MV-4-11 (cell line): ENCODE measurements around the gene TCF12.

ENCODE experiments used
- DNase-seq: peaks from one replicate; lab custom pipeline; 2025; lab: John Stamatoyannopoulos, UW

TCF12 gene

GRCh38 chr15:57321973-57322601 is 403.6 kb downstream of the TCF12 start:
- no peak for DNase-seq

- no peak for DNase-seq
Observed at GRCh38 chr15:57322602-57323250, 404.3 kb downstream of the TCF12 start.

- no peak for DNase-seq
Observed at GRCh38 chr15:57323299-57323805, 404.9 kb downstream of the TCF12 start.

GRCh38 chr15:57323806-57324589 is 405.6 kb downstream of the TCF12 start:
- DNase-seq, result no peak

- DNase-seq, result no peak
Observed at GRCh38 chr15:57324590-57324890, 406.1 kb downstream of the TCF12 start.

GRCh38 chr15:57324944-57325679 is 406.7 kb downstream of the TCF12 start:
- no peak for DNase-seq

GRCh38 chr15:57326196-57326595 is 407.8 kb downstream of the TCF12 start:
- no peak for DNase-seq

- DNase-seq, result no peak
Observed at GRCh38 chr15:57327985-57328471, 409.6 kb downstream of the TCF12 start.

- no peak for DNase-seq
Observed at GRCh38 chr15:57328479-57328878, 410.0 kb downstream of the TCF12 start.

GRCh38 chr15:57328897-57329296 is 410.5 kb downstream of the TCF12 start:
- DNase-seq, result no peak

GRCh38 chr15:57329582-57330367 is 411.3 kb downstream of the TCF12 start:
- peak; percentile 48 for DNase-seq

GRCh38 chr15:57330619-57331340 is 412.3 kb downstream of the TCF12 start:
- no peak for DNase-seq

- no peak for DNase-seq
Observed at GRCh38 chr15:57332326-57332725, 413.9 kb downstream of the TCF12 start.

- no peak for DNase-seq
Observed at GRCh38 chr15:57333487-57333886, 415.0 kb downstream of the TCF12 start.

- no peak for DNase-seq
Observed at GRCh38 chr15:57334257-57334656, 415.8 kb downstream of the TCF12 start.

- no peak for DNase-seq
Observed at GRCh38 chr15:57335293-57335715, 416.9 kb downstream of the TCF12 start.

- no peak for DNase-seq
Observed at GRCh38 chr15:57335719-57336118, 417.3 kb downstream of the TCF12 start.

GRCh38 chr15:57337868-57338411 is 419.5 kb downstream of the TCF12 start:
- no peak for DNase-seq

GRCh38 chr15:57339321-57339720 is 420.9 kb downstream of the TCF12 start:
- DNase-seq, result no peak
